GM12892 (cell line): ENCODE data around the gene NANS.

Experiments used
- POLR2A ChIP-seq: IDR thresholded peaks from 2 replicates; pipeline ENCODE4 v1.6.1; 2011; ENCODE audit warnings: low read depth, low read length, control low read depth
- TAF1 ChIP-seq: IDR thresholded peaks from 2 replicates; pipeline ENCODE4 v1.6.1; 2011; ENCODE audit warnings: low read depth, mild to moderate bottlenecking, control low read depth, low read length, borderline replicate concordance

GRCh38 chr9:98085058-98085457 lies 28.5 kb downstream of the NANS start:
- TF ChIP-seq TAF1 = no peak
- no peak for TF ChIP-seq POLR2A
